HG03103 (cell line): ENCODE measurements around the gene LEPROT.
A peak's percentile ranks its signal among the peaks of the same experiment; 100 is the strongest.

Experiments used
- ATAC-seq: cut with Tn5 transposase; IDR thresholded peaks from one replicate; pipeline ENCODE4 v1.9.1; 2021; ENCODE audit warnings: low read depth; ENCODE audit not compliant: unreplicated experiment

The LEPROT gene

GRCh38 chr1:65409816-65410326, 10.6 kb upstream of the LEPROT start:
- ATAC-seq: no peak

- ATAC-seq: no peak
Observed at GRCh38 chr1:65412256-65412983, 8.0 kb upstream of the LEPROT start.

- ATAC-seq: no peak
Observed at GRCh38 chr1:65412984-65413375, 7.5 kb upstream of the LEPROT start.

GRCh38 chr1:65414538-65414937, 5.9 kb upstream of the LEPROT start:
- ATAC-seq: no peak

GRCh38 chr1:65416767-65417166, 3.7 kb upstream of the LEPROT start:
- ATAC-seq: no peak

- ATAC-seq: no peak
Observed at GRCh38 chr1:65417729-65418128, 2.7 kb upstream of the LEPROT start.

GRCh38 chr1:65418522-65419185, 1.8 kb upstream of the LEPROT start:
- ATAC-seq: no peak

- peak; percentile 91 for ATAC-seq
Observed at GRCh38 chr1:65419681-65420589, 533 bp upstream of the LEPROT start.

- ATAC-seq: no peak
Observed at GRCh38 chr1:65421351-65422025, 1.0 kb downstream of the LEPROT start.

GRCh38 chr1:65422241-65423203, 2.1 kb downstream of the LEPROT start:
- no peak for ATAC-seq

GRCh38 chr1:65423884-65424572, 3.6 kb downstream of the LEPROT start:
- no peak for ATAC-seq

GRCh38 chr1:65424573-65424889, 4.1 kb downstream of the LEPROT start:
- ATAC-seq: no peak

GRCh38 chr1:65425006-65425405, 4.5 kb downstream of the LEPROT start:
- no peak for ATAC-seq

- ATAC-seq: no peak
Observed at GRCh38 chr1:65425697-65426096, 5.2 kb downstream of the LEPROT start.

GRCh38 chr1:65429078-65429477, 8.6 kb downstream of the LEPROT start:
- ATAC-seq: no peak

- ATAC-seq: no peak
Observed at GRCh38 chr1:65429806-65430205, 9.3 kb downstream of the LEPROT start.

GRCh38 chr1:65431111-65431705, 10.7 kb downstream of the LEPROT start:
- ATAC-seq: peak; percentile 63

GRCh38 chr1:65432918-65433317, 12.4 kb downstream of the LEPROT start:
- no peak for ATAC-seq

GRCh38 chr1:65434255-65434654, 13.8 kb downstream of the LEPROT start:
- no peak for ATAC-seq
